H1 (cell line): ENCODE measurements around the gene FAM13C. TPM values are rescaled to one million over a fixed set of nuclear protein-coding genes. Genes with fewer than 3 reads are reported as not detected.

Source experiments
- CTCF ChIA-PET: fragments of 300-600 bp; sonication (Branson Sonifier 250); formaldehyde crosslinking; loops from one replicate; lab custom pipeline; 2021; ENCODE audit not compliant: partially characterized antibody; lab: Charles Lee
- POLR2A ChIA-PET: fragments of 300-600 bp; sonication (Branson Sonifier 250); formaldehyde crosslinking; loops from one replicate; lab custom pipeline; 2021; ENCODE audit warnings: inconsistent platforms; ENCODE audit not compliant: partially characterized antibody; lab: Charles Lee
- DNase-seq, 2 experiments: peaks; one replicate each; pipeline versions ENCODE4 v3.0.0 to v3.0.0-alpha.2; 2010 to 2022; ENCODE audit warnings: low spot score in 2 of 2, low read depth in 1 of 2, mixed read lengths in 1 of 2
- FAIRE-seq: peaks from 2 replicates; lab custom pipeline; 2011; peaks lifted over from hg19 to GRCh38; lab: Jason Lieb, UNC
- H2AFZ ChIP-seq: 2 replicates; pipeline ENCODE4 v1.8.1; 2012; ENCODE audit warnings: low read length, inconsistent platforms
- H2AK5ac ChIP-seq: 2 replicates; pipeline ENCODE4 v1.6.1; 2013; ENCODE audit warnings: low read depth, low read length
- H2BK120ac ChIP-seq: replicated peaks from 2 replicates; pipeline ENCODE3; 2013; ENCODE audit warnings: low read depth, low read length, inconsistent platforms
- H2BK12ac ChIP-seq: 2 replicates; pipeline ENCODE4 v1.6.1; 2013; ENCODE audit warnings: low read depth, low read length
- H2BK15ac ChIP-seq: 2 replicates; pipeline ENCODE4 v1.6.1; 2013; ENCODE audit warnings: low read length
- H2BK20ac ChIP-seq: 2 replicates; pipeline ENCODE4 v1.6.1; 2013; ENCODE audit warnings: low read length
- H2BK5ac ChIP-seq: 2 replicates; pipeline ENCODE4 v1.6.1; 2013; ENCODE audit warnings: low read depth, low read length
- H3K14ac ChIP-seq: 2 replicates; pipeline ENCODE4 v1.6.1; 2013; ENCODE audit warnings: inconsistent platforms; ENCODE audit not compliant: insufficient read length
- H3K18ac ChIP-seq: 2 replicates; pipeline ENCODE4 v1.6.1; 2013; ENCODE audit warnings: low read length; ENCODE audit errors: extremely low read depth
- H3K23ac ChIP-seq: 2 replicates; pipeline ENCODE4 v1.6.1; 2013; ENCODE audit warnings: inconsistent platforms; ENCODE audit not compliant: insufficient read length
- H3K23me2 ChIP-seq: 2 replicates; pipeline ENCODE4 v1.6.1; 2013; ENCODE audit warnings: low read depth, low read length
- H3K27ac ChIP-seq: 2 replicates; pipeline ENCODE4 v1.6.1; 2011; ENCODE audit warnings: low read depth, low read length, inconsistent platforms
- H3K27me3 ChIP-seq, 4 experiments: replicated peaks in 1 of 4; 1 replicate in 1 of 4; 2 replicates in 3 of 4; pipeline versions ENCODE4 v1.6.1 to v1.8.1; 2011 to 2013; ENCODE audit warnings: low read length in 3 of 4, mild to moderate bottlenecking in 3 of 4, inconsistent platforms in 2 of 4, mixed read lengths in 2 of 4, moderate library complexity in 1 of 4; ENCODE audit not compliant: control insufficient read depth in 3 of 4, insufficient read depth in 3 of 4; ENCODE audit errors: extremely low read depth in 1 of 4
- H3K36me3 ChIP-seq, 4 experiments: 2 replicates each; pipeline versions ENCODE4 v1.6.1 to v1.8.1; 2011 to 2013; ENCODE audit warnings: mild to moderate bottlenecking in 4 of 4, low read length in 3 of 4, moderate library complexity in 2 of 4, control low read depth in 1 of 4, inconsistent platforms in 1 of 4; ENCODE audit not compliant: insufficient read depth in 4 of 4, control insufficient read depth in 2 of 4
- H3K4ac ChIP-seq: replicated peaks from 2 replicates; pipeline ENCODE3; 2013; ENCODE audit warnings: low read length, low read depth, mixed read lengths, inconsistent platforms; ENCODE audit not compliant: insufficient read length
- H3K4me1 ChIP-seq, 4 experiments: replicated peaks in 1 of 4; 1 replicate in 1 of 4; 2 replicates in 3 of 4; pipeline versions ENCODE4 v1.6.1 to v1.8.1; 2011 to 2013; ENCODE audit warnings: low read length in 3 of 4, inconsistent platforms in 2 of 4, mixed read lengths in 1 of 4; ENCODE audit not compliant: insufficient read depth in 4 of 4, control insufficient read depth in 3 of 4
- H3K4me2 ChIP-seq, 2 experiments: 2 replicates each; pipeline versions ENCODE4 v1.6.1 to v1.8.1; 2011 to 2013; ENCODE audit warnings: low read depth in 2 of 2, low read length in 2 of 2, control low read depth in 1 of 2, inconsistent platforms in 1 of 2, mild to moderate bottlenecking in 1 of 2; ENCODE audit not compliant: insufficient read depth in 1 of 2
- H3K4me3 ChIP-seq, 4 experiments: fragments of 200-600, 300-600 bp in 1 of 4; sonication (generic), shearing (Covaris generic), sonication (Bioruptor Twin) in 1 of 4; 2 replicates each; pipeline versions ENCODE4 v1.5.1 to v1.8.1; 2011 to 2016; ENCODE audit warnings: low read length in 4 of 4, low read depth in 3 of 4, control low read depth in 2 of 4, inconsistent platforms in 2 of 4, mild to moderate bottlenecking in 2 of 4, mixed read lengths in 1 of 4, moderate library complexity in 1 of 4; ENCODE audit not compliant: insufficient read depth in 2 of 4; ENCODE audit errors: extremely low read depth in 1 of 4
- H3K56ac ChIP-seq: replicated peaks from 2 replicates; pipeline ENCODE3; 2013; ENCODE audit warnings: low read depth, mild to moderate bottlenecking, mixed read lengths, low read length, inconsistent platforms; ENCODE audit not compliant: insufficient read length
- H3K79me1 ChIP-seq: 2 replicates; pipeline ENCODE4 v1.6.1; 2013; ENCODE audit warnings: low read depth, low read length, control low read depth
- H3K79me2 ChIP-seq, 2 experiments: 2 replicates each; pipeline versions ENCODE4 v1.6.1 to v1.8.1; 2012 to 2013; ENCODE audit warnings: low read length in 2 of 2, mild to moderate bottlenecking in 2 of 2, inconsistent platforms in 1 of 2; ENCODE audit not compliant: insufficient read depth in 2 of 2, control insufficient read depth in 1 of 2
- H3K9ac ChIP-seq, 4 experiments: replicated peaks in 1 of 4; 1 replicate in 1 of 4; 2 replicates in 3 of 4; pipeline versions ENCODE4 v1.6.1 to v1.8.1; 2011 to 2013; ENCODE audit warnings: low read depth in 3 of 4, low read length in 3 of 4, control low read depth in 2 of 4, mild to moderate bottlenecking in 2 of 4, moderate library complexity in 2 of 4, inconsistent platforms in 1 of 4; ENCODE audit errors: extremely low read depth in 1 of 4
- H3K9me3 ChIP-seq, 2 experiments: 2 replicates each; pipeline versions ENCODE4 v1.6.1 to v1.8.1; 2012 to 2013; ENCODE audit warnings: mild to moderate bottlenecking in 2 of 2, moderate library complexity in 2 of 2, control low read depth in 1 of 2, inconsistent platforms in 1 of 2, low read depth in 1 of 2, low read length in 1 of 2, mixed read lengths in 1 of 2; ENCODE audit not compliant: insufficient read depth in 2 of 2
- H4K20me1 ChIP-seq, 2 experiments: replicated peaks in 1 of 2; 2 replicates each; pipeline versions ENCODE3 to v1.8.1; 2011 to 2013; ENCODE audit warnings: inconsistent platforms in 2 of 2, low read length in 2 of 2, mild to moderate bottlenecking in 1 of 2; ENCODE audit not compliant: insufficient read depth in 2 of 2, control insufficient read depth in 1 of 2
- H4K5ac ChIP-seq: 2 replicates; pipeline ENCODE4 v1.6.1; 2013; ENCODE audit warnings: low read length, low read depth, mixed read lengths, inconsistent platforms; ENCODE audit not compliant: insufficient read length
- H4K8ac ChIP-seq: 2 replicates; pipeline ENCODE4 v1.8.0; 2013; ENCODE audit warnings: mild to moderate bottlenecking, moderate library complexity, low read length, inconsistent platforms; ENCODE audit not compliant: insufficient read depth; ENCODE audit errors: extremely low read depth
- H4K91ac ChIP-seq: replicated peaks from 2 replicates; pipeline ENCODE3; 2013; ENCODE audit warnings: low read length, mixed read lengths, inconsistent platforms; ENCODE audit not compliant: insufficient read length
- SP1 ChIP-seq: IDR thresholded peaks from 2 replicates; pipeline ENCODE4 v1.6.1; 2011; ENCODE audit warnings: low read depth, low read length
- polyA plus RNA-seq, 7 experiments: library from polyadenylated mRNA; depleted of rRNA in 3 of 7; stranded (reverse) in 5 of 7; unstranded in 2 of 7; fragments of >200 nt in 5 of 7; fragments of 200-250 nt in 2 of 7; gene quantifications; 1 replicate in 5 of 7; 2 replicates in 1 of 7; 4 replicates in 1 of 7; pipeline versions ENCODE4 v1.2.1 to v1.2.3, GENCODE V29; 2011 to 2013; ENCODE audit warnings: missing spikeins in 2 of 7, mixed read lengths in 2 of 7
- total RNA-seq: library from RNA; stranded (reverse); fragmentation: NEBNext Ultra II Directional; extraction: Animal tissue kit (Norgen Biotek cat#: 25700); gene quantifications from 2 replicates; pipeline ENCODE4 v1.2.1, GENCODE V29; 2021

Gene FAM13C
- total and polyA plus RNA-seq, 2 of the 8 experiments (the other 6 are each of a cell fraction or from before 2014, with no cell fraction given), result 0.56 to 0.62 TPM

GRCh38 chr10:59395984-59396383 is 33.6 kb upstream of the FAM13C start:
- Histone ChIP-seq H3K9me3 (no peaks in the 10 kb centered on the region), H3K14ac (no peak overlapping the region), H3K4me2 (no peak overlapping the region), H3K9ac (no peak overlapping the region), H2BK120ac (no peak overlapping the region), H3K27ac (no peak overlapping the region), H4K91ac (no peak overlapping the region), H2AFZ (no peak overlapping the region), H3K36me3 (no peaks in the 10 kb centered on the region), H4K8ac (no peak overlapping the region), H3K4me3 (no peak overlapping the region), H3K23ac (no peak overlapping the region), H3K4ac (no peak overlapping the region), H4K20me1 (no peaks in the 10 kb centered on the region), H3K23me2 (no peaks in the 10 kb centered on the region; the same call in 1 of the 2 replicates), H4K5ac (no peak overlapping the region), H2BK12ac (no peak overlapping the region), H3K27me3 (no peaks in the 10 kb centered on the region), H2BK5ac (no peak overlapping the region), H3K4me1 (peaks cover 0 to 2% (median 0%) of the 10 kb centered on the region in 4 experiments; a peak in 2 of 7 replicates), H3K56ac (no peak overlapping the region), H2BK15ac (no peak overlapping the region), H2BK20ac (no peak overlapping the region), H3K18ac (no peak overlapping the region), H3K79me1 (no peaks in the 10 kb centered on the region), H2AK5ac (no peak overlapping the region), H3K79me2 (no peaks in the 10 kb centered on the region)
- CTCF ChIA-PET, result no interaction called here
- no peak for FAIRE-seq
- POLR2A ChIA-PET, result no interaction called here
- no peak for TF ChIP-seq SP1
- DNase-seq, result no peak
